Measurements from ENCODE around the gene PRPF40B.

Gene PRPF40B

GRCh38 chr12:49632401-49632800, 9.0 kb downstream of the PRPF40B start:
- H3K27ac ChIP-seq: no peak overlapping the region
- TF ChIP-seq ZFX (IDR thresholded peaks at IDR 0.05; ENCODE audit: borderline replicate concordance) (no peak), CTCF (IDR thresholded peaks at IDR 0.05) (no peak)

GRCh38 chr12:49632986-49633702, 9.8 kb downstream of the PRPF40B start:
- no peak overlapping the region for H3K27ac ChIP-seq
- TF ChIP-seq CTCF (IDR thresholded peaks at IDR 0.05): no peak
- no peak for TF ChIP-seq ZFX (IDR thresholded peaks at IDR 0.05; ENCODE audit: borderline replicate concordance)

- H3K27ac ChIP-seq: no peak overlapping the region
- TF ChIP-seq ZFX (IDR thresholded peaks at IDR 0.05; ENCODE audit: borderline replicate concordance): no peak
- no peak for TF ChIP-seq CTCF (IDR thresholded peaks at IDR 0.05)
Measured at GRCh38 chr12:49633703-49634345, 10.5 kb downstream of the PRPF40B start.

- no peak overlapping the region for H3K27ac ChIP-seq
- TF ChIP-seq CTCF (IDR thresholded peaks at IDR 0.05): no peak
- no peak for TF ChIP-seq ZFX (IDR thresholded peaks at IDR 0.05; ENCODE audit: borderline replicate concordance)
Measured at GRCh38 chr12:49635036-49635435, 11.7 kb downstream of the PRPF40B start.

- no peak overlapping the region for H3K27ac ChIP-seq
- no peak for TF ChIP-seq ZFX (IDR thresholded peaks at IDR 0.05; ENCODE audit: borderline replicate concordance)
- no peak for TF ChIP-seq CTCF (IDR thresholded peaks at IDR 0.05)
Measured at GRCh38 chr12:49635656-49636055, 12.3 kb downstream of the PRPF40B start.

GRCh38 chr12:49636574-49636973, 13.2 kb downstream of the PRPF40B start:
- H3K27ac ChIP-seq: no peak overlapping the region
- TF ChIP-seq CTCF (IDR thresholded peaks at IDR 0.05) (no peak), ZFX (IDR thresholded peaks at IDR 0.05; ENCODE audit: borderline replicate concordance) (no peak)
